Superior temporal gyrus (tissue), 1 donor: Measurements from ENCODE around the gene EDEM3.

Experiments used
- DNase-seq: peaks from one replicate; pipeline ENCODE4 v3.0.0-alpha.2; 2016; ENCODE audit errors: extremely low spot score

EDEM3 gene

DNA sequence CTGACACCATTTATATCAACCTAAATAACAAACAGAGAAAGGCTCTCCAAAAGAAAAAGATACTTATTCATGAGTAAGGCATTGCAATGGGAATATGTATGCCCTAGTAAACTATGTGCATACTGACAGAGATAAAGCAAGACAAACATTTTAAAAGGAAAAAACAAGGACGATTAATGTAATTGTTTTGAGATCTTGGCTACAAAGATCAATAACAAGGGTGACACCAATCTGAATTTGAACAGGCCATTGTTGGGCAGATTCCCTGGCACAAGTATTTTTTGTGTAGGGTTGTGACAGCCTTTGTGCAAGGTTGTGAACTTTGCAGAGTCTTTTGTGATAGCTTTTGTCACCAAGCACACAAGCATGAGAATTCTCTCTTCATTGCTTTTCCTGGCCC is 85.3 kb downstream of the EDEM3 start:
- no peak for DNase-seq

DNA sequence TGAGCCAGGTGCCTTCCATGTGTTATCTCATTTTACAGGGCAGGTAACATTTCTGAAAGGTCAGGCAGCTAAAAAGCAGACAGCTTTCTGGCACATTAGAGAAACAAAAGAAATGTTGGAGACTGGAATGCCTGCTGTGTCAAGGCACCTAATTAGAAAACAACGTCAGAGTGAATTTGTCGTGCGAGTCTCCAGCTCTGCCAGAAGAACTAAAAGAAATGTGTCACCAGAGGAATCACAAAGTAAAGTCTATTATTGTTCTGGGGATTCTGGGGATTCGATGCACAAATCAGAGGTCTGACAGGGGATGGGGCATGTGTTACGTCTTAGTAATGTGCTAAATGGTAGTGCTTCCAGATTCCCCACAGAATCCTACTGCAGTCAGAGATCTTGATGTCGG is 89.3 kb downstream of the EDEM3 start:
- DNase-seq, result no peak

DNA sequence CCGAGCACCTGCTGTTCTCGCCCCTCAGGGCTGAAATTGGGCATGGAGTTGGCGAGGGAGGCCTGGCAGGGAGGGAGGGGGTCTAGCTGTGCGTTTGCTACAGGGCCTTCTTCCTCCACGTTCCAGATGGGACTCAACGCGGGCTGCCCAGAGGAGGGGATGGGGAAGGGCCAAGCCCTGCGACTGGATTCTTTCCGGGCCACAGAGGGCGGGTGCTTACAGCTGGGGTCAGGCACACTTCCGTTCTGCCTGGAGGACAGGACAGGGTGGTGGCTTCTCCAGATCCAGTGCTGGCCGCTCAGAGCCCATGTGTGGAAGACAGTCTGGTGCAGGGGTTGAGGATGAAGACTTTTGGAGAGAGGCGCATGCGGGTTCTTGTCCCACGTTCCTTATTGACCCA is 90.0 kb downstream of the EDEM3 start:
- no peak for DNase-seq

DNA sequence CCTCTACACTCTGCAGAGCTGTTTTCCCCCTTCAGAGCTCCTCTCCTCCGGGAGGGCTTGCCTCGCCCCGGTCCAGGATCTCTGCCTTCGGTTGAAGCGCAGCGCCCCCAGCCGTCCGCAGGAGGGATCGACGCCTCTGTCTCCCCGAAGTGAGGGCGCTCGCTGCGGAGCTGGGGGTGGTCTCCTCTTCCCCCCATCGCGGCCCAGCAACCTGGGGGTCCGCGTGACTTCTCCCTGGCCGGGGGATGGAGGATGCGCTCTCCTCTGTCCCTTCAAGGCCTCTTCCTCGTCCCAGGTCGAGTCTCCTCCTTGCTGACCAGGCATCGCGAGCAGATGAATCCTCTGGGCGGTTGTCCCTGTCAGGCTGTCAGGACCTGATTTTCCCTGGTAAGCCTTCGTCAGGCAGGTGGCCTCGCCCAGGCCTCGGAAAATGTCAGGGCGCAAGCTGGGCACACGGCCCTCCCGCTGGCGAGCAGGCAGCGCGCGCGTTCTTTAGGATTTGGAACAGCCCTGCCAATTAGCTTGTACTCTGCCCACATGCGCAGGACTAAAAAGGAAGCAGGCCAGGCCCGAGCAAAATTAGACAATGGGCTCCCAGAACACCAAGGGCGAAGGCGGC is 90.5 kb downstream of the EDEM3 start:
- peak; percentile 85 for DNase-seq

DNA sequence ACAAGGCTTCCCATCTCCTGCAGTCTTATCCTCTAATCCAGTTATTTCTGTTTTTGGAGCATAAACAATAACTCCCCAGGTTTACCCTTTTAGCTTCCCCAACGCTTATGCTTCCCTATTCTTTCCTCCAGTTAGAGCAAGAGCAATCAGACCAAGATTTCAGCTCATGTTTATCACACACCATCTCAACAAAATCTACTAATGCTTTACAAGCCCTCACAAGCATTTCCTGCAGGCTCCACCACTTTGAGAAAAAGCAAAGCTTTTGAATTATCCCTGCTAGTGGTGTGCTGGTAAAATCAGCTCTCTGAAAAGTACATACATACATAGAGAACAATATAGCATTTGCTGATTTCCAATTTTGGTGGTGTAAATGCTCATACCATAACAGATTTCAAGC is 92.9 kb downstream of the EDEM3 start:
- no peak for DNase-seq

DNA sequence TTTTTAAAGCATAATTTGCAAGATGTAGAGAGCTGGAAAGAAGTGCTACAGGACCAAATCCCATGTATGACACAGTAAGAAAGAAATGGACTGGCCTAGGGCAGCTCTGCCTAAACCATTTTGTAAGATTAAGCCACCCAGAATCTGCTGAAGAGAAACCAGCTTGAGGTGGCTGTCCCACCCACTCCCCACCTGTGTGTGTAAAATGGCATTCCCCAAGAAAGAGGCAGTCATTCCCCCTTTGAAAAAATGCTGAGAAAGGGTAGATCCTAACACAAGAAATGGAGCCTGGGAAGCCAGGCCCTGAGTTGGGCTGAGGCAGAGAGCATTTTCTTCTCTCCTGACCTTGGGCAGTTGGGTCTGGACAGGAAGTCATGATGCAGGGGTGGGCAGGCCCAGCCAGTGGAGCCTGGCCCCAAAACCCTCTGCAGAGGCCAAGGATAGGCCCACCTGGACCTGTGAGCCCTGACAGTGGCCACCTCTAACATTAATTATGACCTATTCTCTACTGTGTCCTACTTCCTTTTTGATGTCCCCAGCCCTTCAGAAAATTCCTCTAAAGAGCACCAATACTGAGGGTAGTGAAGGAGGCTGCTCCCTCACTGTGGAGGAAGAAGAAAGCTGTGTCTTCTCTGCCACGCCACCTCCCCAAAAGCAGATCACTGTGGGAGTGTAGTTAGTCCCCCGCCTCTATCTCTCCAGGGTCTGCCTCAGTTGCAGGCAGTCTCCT is 94.0 kb downstream of the EDEM3 start:
- no peak for DNase-seq

DNA sequence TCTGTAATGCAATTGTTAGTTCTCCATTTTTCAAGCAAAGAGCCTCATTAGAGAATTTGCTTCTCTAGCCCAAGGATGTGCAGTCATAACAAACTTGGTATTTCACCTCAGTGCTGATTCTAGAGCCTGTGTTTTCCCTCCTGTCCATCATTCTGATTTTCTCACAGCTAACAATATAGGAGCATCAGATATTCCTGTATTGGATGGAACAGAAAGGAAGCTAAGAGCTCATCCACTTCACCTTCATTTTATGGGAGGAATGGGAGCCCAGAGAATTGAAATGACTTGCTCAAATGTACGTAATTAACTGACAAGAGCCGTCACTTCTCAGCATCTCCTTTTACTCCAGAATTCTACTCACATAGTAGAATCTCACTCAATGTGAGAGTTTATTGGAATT is 96.6 kb downstream of the EDEM3 start:
- no peak for DNase-seq

DNA sequence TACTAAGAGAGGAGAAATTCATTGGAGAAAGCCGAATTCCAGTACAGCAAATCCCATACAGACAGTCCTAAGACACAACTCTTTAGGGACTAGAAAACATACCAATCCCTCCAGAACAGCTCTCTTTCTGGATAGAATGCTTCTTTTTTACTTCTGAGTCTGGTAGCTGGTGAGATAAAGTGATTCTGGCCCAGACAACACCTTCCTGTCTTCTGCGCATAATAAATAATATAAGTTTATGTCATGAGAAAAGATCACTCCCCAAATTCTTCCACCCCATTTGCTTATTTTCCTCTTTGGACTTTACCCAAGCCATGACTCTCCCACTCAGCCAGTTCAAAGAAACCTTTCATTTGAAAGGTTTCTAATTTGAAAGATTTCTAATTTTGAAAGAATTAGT is 98.4 kb downstream of the EDEM3 start:
- no peak for DNase-seq

DNA sequence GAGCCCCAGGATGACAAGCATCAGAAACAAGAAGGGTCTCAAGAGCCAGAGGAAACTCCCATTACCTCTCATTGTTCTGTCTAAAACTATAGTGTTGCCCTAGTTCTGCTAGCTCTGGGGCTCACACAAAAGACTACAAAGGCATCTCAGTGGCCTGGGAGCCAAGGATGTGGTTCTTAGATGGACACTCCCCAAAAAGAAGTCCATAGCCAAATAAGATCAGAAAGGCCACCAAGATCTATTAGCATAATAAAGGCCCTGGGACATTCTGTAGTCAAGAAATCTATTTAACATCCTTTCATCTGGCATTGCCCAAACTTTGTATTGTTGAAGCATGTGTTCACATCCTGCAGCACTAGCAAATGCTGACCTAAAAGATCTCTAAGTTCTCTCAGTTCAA is 99.5 kb downstream of the EDEM3 start:
- DNase-seq, result no peak

DNA sequence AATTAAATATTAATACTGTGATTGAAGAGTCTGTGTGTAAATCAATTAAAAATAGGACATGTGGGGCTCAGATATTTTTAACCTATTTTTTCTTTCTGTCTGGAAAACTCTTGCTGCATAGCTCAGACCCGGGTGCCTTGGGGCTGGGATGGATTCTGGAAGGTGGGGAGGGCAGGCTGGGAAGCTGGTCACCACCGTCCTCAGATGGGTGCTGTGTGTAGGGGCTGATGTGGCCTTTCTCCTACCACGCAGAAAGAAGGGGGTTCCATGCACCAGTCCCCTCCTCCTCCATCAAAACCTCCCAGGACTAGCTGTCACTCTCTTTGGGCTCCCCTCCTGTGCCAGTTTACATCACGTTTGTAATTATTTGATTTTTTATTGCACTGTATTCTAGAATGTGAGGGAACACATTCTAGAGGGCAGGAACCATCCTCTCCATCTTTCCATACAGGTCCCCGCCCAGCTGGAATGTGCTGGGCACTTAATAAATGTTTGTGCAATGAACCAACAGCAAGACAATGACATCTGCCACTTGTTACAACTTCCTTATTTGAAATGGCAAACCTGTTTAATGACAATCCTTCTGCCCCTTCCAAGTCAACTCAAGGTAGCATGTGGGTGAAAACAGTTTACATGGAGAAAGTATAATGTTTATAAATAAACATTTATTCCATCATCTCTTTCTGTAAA is 104.3 kb downstream of the EDEM3 start:
- no peak for DNase-seq

DNA sequence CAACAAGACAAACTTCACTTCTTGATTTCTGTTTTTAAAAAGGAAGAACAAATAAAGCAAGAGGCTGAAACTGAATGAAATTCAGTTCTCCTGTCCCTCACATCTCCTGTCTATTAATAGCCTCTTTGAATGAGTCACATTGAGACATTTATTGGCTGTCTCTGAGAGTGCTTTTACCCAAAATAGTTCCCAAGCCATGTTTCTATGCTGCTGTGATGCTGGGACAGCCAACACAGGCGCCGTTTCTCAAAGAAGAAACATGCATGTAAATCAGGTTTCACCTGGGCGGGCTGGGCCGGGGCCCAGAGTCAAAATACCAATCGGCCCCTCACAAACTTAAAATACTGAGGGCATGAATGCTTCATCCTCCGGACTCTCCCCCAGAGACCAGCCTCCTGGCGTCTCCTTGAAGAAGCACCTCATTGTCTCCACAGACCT is 105.2 kb downstream of the EDEM3 start:
- peak; percentile 66 for DNase-seq

DNA sequence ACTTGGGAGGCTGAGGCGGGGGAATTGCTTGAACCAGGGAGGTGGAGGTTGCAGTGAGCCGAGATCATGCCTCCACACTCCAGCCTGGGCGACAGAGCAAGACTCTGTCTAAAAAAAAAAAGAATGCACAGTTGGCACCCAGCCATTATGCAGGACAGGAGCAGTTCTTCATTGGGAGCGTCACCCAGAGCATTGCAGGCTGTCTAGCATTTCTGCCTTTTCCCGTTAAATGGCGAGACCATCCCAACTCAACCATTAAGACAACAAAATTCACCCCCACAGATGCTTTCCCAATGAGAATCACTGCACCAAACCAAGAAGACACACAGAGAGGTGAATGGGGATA is 105.8 kb downstream of the EDEM3 start:
- DNase-seq, result no peak

DNA sequence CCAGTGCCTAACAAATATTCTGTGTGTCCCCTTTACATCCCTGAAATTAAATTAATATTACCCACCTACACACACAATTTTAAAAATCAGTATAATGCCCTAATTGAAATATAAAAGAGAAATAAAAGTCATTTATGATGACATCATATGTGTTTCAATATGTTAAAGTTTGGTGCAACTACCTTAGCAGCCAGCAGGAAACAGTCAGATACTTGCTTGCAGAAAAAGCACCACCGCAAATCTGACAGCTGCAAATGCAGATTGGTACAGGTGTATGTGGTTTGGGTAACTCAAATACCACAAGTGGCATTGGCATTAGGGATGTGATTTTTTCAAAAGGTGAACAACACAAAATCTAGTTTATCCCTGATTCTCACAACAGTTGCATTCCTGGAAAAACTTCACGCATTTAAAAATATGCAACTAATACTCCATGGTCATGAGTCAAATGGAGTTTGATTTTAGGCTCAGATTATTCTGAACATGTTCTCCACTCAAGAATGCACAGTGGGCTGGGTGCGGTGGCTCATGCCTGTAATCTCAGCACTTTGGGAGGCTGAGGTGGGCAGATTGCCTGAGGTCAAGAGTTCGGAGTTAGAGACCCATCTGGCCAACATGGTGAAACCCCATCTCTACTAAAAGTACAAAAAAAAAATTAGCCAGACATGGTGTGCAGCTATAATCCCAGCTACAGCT is 106.3 kb downstream of the EDEM3 start:
- DNase-seq, result no peak

DNA sequence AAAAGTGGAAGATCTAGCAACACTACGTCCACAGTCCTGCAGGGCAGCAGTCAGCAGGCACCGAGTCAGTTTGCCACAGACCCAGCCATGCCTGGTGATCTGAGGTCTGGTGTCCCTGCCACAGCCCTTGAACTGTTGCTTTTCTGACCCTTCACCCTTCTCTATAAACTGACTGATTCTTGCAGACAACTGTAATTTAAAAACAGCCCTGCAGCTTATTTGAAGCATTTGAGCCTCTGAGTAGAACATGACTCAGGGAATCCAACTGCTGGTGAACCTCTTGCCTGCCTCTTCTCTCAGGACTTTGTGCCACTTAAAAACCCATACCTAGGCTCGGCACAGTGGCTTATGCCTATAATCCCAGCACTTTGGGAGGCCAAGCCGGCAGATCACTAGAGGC is 107.2 kb downstream of the EDEM3 start:
- DNase-seq, result no peak

DNA sequence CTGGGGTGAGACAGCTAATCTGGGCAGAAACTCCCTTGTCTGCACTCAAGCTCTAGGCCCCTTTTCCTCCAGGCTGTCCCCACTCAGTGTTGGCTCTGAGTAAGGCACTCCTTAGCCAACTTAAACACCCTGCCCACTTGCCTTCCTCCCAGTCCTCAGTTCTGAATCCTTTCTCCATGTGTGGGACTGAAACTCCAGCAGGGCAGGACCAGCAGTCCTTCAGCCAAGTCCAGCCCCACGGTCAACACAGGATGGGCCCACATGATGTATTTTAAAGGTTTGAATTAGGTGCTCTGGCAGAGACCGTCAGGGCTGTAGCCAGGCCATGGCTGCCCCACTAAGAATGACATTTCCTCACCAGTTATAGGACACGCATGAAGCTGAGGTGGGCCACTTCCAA is 107.8 kb downstream of the EDEM3 start:
- DNase-seq, result no peak

DNA sequence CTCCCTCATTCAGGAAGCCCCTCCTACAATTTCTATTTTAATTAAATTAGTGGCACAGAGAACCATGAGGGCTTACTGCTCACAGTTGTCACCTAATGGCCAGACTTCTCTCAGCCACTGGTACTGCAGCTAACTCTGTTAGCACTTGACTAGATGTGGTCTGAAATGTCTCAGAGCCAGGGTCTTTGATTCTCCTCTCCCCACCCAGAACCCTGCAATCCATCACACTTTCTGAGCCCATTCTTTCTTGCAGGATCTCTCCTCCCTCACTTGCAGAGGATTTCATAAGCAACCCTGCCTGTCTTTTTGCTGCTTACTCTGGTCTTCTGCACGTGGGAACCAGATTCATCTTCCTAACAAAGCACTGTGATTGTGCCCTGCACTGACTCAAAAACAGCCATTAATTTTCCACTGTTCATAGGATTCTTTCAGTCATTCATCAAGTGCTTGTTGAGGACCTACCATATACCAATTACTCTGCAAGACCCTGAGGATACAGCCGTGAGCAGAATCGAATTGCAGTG is 108.4 kb downstream of the EDEM3 start:
- DNase-seq, result no peak

DNA sequence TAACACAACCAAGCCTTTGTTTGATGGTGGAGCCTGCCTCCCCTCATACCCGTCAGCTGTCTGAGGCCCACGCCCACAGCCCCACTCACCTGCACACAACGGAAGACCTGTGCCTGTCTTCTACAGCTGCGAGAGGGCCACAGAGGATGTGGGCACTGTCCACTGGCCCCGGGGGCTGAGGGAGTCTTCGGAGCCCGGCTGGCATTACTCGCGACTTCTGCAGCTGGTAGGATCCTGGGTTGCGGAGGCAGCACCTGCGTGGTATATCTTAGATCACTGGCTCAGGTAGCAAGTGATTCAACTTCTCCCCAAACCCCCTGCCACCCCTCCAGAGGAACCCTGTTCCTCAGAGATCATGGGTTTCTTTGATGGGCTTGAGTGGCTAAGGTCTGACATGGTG is 109.9 kb downstream of the EDEM3 start:
- no peak for DNase-seq

DNA sequence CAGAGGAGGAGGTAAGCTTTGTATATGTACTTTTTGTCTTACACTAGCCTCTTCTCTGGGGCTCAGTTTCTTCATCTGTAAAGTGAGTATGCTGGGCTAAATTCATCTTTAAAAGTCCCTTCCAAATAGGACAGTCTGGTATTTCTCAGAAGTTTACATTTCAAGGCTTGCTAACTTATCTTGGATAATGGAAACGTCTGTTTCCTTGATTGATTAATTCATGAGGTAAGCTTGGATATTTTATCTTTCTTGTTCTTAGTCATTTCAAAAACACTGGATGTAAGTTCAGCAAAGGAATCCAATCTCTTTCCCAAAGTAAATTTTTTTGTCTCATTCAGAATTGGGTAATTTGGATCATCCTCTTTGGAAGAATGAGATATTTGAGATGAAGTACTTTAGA is 111.0 kb downstream of the EDEM3 start:
- no peak for DNase-seq

DNA sequence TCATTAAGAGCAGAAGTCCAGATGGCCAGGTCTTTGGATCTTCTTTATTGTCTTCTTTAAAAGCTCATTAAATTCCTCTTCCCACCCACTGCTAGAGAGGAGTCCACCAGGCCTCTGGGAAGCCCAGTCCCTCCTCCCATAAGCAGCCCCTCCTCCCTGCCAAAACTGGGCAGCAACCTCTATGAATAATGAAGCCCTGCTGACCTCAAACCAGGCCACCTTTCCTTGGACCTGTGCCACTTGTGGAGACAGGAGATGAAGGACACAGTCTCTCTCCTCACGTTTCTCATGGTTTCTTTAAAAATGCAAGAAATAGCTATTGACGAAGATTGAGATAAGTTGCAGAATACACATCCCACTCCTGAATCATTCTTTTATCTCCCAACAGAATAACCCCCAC is 112.8 kb downstream of the EDEM3 start:
- DNase-seq, result no peak

DNA sequence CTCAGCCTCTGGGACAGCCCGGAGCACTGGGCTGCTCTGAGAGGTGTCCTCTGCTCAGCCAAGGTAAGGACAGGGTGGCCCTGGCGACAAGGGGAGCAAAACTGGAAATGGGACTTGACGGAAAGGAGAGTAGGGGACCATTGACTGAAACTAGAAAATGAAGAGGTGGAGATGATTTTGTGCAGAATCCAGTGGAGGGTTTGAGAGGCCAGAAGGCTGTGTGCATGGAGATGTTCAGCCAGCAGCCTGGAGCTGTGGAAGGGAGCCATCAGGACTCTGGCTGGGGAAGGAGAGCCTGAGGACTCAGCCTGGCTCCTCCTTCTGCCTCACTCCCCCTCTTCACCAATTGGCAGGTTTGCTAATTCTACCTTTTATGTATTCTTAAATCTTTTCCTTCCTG is 114.2 kb downstream of the EDEM3 start:
- DNase-seq, result no peak
